Activated naive CD4-positive, alpha-beta T cell treated with anti-CD3 and anti-CD28 coated beads for 36 hours (primary cell): Measurements from ENCODE around the gene LSM3. TPM values are rescaled to one million over a fixed set of nuclear protein-coding genes. Genes with fewer than 3 reads are reported as not detected.

Source experiments
- CTCF ChIA-PET: fragments of 350-600 bp; sonication (Branson Sonifier 250); formaldehyde crosslinking; loops from one replicate; lab custom pipeline; 2021; ENCODE audit warnings: antibody characterized with exemption; lab: Charles Lee
- DNase-seq: peaks from one replicate; pipeline ENCODE4 v3.0.0-alpha.2; 2020
- H3K27ac Mint-ChIP-seq: one replicate; pipeline ENCODE4 v1.8.0; 2021; ENCODE audit warnings: mild to moderate bottlenecking, mixed read lengths
- H3K27me3 Mint-ChIP-seq: one replicate; pipeline ENCODE4 v1.8.0; 2021; ENCODE audit warnings: low read depth, mixed read lengths
- H3K36me3 Mint-ChIP-seq: one replicate; pipeline ENCODE4 v1.8.0; 2021; ENCODE audit warnings: low read depth, mixed read lengths
- H3K4me1 Mint-ChIP-seq: one replicate; pipeline ENCODE4 v1.8.0; 2021; ENCODE audit warnings: low read depth, mixed read lengths
- H3K4me3 Mint-ChIP-seq: one replicate; pipeline ENCODE4 v1.8.0; 2021; ENCODE audit warnings: mild to moderate bottlenecking, moderate library complexity, mixed read lengths
- H3K9me3 Mint-ChIP-seq: one replicate; pipeline ENCODE4 v1.8.0; 2021; ENCODE audit warnings: mixed read lengths
- intact Hi-C: fragments of 100-400 bp; cut with micrococcal nuclease; formaldehyde crosslinking; loops from one replicate; pipeline ENCODE4 v1.15.1; 2023
- total RNA-seq, 2 experiments: library from RNA; stranded (reverse); gene quantifications; one replicate each; pipeline ENCODE4 v1.2.3, GENCODE V29; 2021

LSM3 gene
- total RNA-seq, 2 experiments from 2014 or later = 26.1 to 26.2 TPM

DNA sequence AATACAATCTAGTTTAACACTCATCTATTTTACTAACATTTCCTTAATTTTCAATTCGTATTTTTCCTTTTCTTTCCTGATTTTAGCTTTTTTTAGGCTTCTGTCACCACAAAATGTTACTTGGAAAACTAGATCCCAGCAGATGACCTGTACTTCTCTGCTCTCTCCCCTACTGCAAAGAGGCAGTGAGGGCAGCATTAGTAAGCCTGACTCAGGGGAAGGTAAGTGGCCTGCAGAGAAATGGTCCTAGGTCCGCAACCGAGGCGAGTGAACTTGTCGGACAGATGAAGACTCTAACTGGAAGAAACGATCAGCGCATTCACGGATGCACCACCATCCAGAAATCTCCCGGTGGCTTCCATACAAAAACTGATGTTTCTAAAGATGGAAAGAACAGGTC, 33.4 kb upstream of the LSM3 start:
- no peak for DNase-seq
- Mint-ChIP-seq H3K27ac (peak overlapping the region; percentile 59), H3K36me3 (peaks cover 16% of the 10 kb centered on the region), H3K27me3 (no peaks in the 10 kb centered on the region), H3K4me1 (peaks cover 48% of the 10 kb centered on the region), H3K4me3 (no peak overlapping the region), H3K9me3 (no peaks in the 10 kb centered on the region)
- intact Hi-C loops = loop anchor here (2.0 kb wide), 1 partner anchor 288 kb away; no protein-coding TSS in a partner anchor
- CTCF ChIA-PET = interaction anchor here (1.3 kb wide), 1 partner anchor 249 kb away, joined by 7 read pairs; no protein-coding TSS in a partner anchor

DNA sequence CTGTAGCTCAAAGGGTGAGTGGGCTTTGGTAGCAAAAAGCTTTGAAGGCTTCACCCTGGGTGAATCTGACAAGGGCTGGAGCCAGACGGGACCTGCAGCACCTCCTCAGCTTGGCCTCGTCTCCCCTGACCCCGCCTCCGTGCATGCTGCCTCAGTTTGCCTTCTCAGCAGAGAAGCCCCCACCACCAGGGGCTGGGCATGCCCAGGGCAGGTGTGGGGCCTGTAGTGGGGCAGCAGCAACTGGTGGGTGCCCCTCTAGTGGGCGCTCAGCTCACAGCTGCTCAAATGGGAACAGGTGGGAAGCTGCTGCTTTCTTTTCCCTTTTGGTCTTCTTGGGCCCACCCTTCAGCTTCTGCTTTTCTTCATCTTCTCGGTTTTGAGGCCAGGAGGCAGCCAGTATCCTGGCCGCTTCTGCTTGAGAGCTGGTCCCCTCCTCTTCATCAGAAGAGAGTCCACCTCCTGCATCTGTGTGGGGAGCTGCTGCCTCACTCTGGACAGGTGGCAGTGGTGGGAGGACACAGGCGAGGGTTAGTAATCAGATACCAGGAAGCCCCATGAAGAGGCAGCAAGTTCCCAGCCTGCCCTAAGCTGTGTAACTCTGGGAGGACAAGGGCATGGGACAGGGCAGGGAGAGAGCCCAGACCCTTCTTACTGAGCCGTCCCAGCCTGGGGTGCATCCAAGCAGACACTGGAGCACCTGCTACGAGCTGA, 32.8 kb upstream of the LSM3 start:
- intact Hi-C loops = loop anchor here (2.0 kb wide), 1 partner anchor 287 kb away; no protein-coding TSS in a partner anchor
- DNase-seq = no peak
- Mint-ChIP-seq H3K36me3 (peaks cover 16% of the 10 kb centered on the region), H3K4me1 (peaks cover 43% of the 10 kb centered on the region), H3K4me3 (no peak overlapping the region), H3K27ac (peak overlapping the region; percentile 50), H3K9me3 (no peaks in the 10 kb centered on the region), H3K27me3 (no peaks in the 10 kb centered on the region)
- CTCF ChIA-PET = interaction anchor here (0.9 to 1.3 kb wide), 1 partner anchor 249 kb away, joined by 6 to 7 read pairs; no protein-coding TSS in a partner anchor

DNA sequence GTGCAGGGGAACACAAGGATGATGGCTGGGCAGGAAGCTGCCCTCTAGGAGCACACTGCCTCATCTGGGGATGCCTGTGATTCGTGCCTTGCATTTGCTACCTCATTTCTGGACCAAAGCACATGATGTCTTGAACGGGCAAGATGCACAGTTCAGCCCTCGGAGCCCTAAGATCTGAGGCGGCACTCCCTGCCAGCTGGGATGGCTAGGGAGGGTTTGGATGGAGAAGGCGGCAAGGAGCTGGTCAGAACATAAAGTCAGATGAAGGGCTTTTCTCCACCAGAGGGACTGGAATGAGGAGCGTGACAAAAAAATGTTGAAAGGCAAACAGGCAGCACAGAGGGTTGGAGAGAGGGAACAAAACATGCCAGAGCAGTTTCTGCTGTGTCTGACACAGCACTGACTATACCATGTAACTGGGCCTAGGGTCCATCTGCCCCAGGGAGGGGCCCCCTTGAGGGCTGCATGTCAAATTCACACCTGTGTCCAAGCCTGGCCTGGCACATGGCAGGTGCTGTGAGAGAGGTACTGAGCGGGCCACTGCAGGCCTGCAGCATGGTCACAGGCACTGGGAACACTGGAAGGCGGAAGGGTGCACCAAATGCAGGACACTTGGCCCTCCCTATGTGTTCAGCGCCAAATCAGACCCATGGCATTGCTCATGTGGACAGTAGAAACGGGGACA, 32.1 kb upstream of the LSM3 start:
- Mint-ChIP-seq H3K36me3 (peaks cover 16% of the 10 kb centered on the region), H3K27me3 (no peaks in the 10 kb centered on the region), H3K9me3 (no peaks in the 10 kb centered on the region), H3K4me3 (no peak overlapping the region), H3K4me1 (peaks cover 36% of the 10 kb centered on the region), H3K27ac (no peak overlapping the region)
- intact Hi-C loops = no loop called here
- CTCF ChIA-PET = interaction anchor here (0.9 kb wide), 1 partner anchor 250 kb away, joined by 6 read pairs; no protein-coding TSS in a partner anchor
- no peak for DNase-seq

DNA sequence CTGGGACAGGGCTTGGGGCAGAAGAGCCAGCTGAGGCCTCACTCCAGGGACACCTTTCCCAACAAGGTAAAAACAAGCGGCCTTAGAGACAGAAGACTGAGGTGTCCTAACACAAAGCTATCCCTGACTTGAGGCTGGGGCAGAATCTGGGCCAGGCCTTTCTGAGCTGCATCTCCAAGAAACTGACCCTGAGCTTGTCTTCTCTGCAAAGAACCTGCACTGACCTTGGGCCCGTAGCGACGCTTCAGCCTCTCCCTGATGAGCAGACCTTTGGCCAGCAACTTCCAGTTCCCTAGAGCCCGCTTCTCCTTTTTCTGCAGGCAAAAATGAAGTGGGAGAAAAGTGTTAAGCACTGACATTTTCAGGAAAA, 31.6 kb upstream of the LSM3 start:
- H3K4me1 Mint-ChIP-seq = peaks cover 30% of the 10 kb centered on the region
- no peaks in the 10 kb centered on the region for H3K9me3 Mint-ChIP-seq
- CTCF ChIA-PET = no interaction called here
- no peak overlapping the region for H3K27ac Mint-ChIP-seq
- H3K27me3 Mint-ChIP-seq = no peaks in the 10 kb centered on the region
- peaks cover 12% of the 10 kb centered on the region for H3K36me3 Mint-ChIP-seq
- no peak for DNase-seq
- intact Hi-C loops = no loop called here
- no peak overlapping the region for H3K4me3 Mint-ChIP-seq

DNA sequence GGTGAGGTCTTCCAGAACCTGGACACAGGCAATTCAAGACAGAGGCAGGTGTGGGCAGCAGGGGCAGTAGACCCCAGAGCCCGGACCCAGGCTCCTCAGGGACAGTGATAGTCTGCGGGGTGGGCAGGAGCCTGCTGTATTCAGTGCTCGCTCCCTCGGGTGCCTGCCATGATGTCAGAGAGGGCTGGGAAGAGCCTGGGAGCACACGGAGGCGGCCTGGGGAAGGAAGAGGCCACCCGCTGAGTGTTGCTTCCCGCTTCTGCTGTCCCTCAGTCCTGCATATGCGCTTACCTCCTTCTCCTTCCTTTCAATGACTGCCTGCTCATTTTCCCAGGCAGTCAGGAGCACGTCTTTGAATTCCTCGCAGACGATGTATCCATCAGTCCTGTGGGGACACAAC, 31.0 kb upstream of the LSM3 start:
- Mint-ChIP-seq H3K4me3 (no peak overlapping the region), H3K4me1 (peaks cover 25% of the 10 kb centered on the region), H3K27me3 (no peaks in the 10 kb centered on the region), H3K36me3 (peaks cover 9% of the 10 kb centered on the region), H3K27ac (no peak overlapping the region), H3K9me3 (no peaks in the 10 kb centered on the region)
- intact Hi-C loops = no loop called here
- DNase-seq = no peak
- CTCF ChIA-PET = no interaction called here

DNA sequence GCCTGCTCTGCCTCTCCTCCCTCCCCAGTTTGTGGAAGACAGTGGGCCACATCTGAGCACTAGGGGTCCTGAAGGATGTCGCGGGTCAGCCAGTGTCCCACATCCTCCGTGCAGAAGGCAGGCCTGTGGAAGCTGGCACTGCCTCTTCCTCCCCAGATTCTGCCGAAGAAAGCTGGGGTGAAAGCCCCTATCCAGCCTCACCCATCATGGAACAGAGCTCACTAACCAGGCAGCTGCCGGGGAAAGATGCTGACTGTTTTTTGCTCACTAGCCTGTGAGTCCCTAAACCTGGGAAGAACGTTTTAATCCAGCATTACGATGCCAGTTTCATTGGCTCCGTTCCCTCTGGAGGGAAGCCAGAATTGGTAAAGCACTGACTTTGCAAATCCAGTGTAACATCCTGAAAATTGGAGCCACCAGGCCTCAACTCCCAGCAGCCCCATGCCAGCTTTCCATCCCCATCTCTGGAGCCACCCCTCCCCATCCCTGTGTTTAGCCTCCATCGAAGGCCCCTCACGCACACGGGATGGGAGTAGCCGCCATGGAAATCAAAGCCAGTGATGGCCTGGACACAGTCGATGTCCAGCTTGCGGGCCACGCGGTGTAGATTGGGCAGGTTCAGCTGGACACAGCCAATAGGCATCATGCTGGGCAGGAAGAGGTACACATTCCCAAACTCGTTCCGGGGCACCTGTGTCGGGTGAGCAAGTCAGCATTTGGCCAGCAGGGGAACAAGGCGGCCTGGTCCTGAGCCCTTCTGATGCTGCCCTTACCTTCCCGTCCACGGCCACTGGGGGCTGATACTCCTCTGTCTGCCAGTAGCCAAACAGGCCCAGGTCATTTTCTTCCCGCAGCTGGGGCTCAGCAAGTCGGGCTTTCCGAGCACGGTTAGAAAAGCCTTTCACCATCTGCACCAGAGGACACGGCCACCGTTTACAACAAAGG, 30.3 kb upstream of the LSM3 start:
- Mint-ChIP-seq H3K27me3 (no peaks in the 10 kb centered on the region), H3K27ac (no peak overlapping the region), H3K36me3 (peaks cover 9% of the 10 kb centered on the region), H3K4me1 (peaks cover 18% of the 10 kb centered on the region), H3K9me3 (no peaks in the 10 kb centered on the region), H3K4me3 (no peak overlapping the region)
- DNase-seq = no peak
- intact Hi-C loops = no loop called here
- CTCF ChIA-PET = interaction anchor here (0.6 kb wide), 1 partner anchor 839 kb away, joined by 6 read pairs; no protein-coding TSS in a partner anchor

DNA sequence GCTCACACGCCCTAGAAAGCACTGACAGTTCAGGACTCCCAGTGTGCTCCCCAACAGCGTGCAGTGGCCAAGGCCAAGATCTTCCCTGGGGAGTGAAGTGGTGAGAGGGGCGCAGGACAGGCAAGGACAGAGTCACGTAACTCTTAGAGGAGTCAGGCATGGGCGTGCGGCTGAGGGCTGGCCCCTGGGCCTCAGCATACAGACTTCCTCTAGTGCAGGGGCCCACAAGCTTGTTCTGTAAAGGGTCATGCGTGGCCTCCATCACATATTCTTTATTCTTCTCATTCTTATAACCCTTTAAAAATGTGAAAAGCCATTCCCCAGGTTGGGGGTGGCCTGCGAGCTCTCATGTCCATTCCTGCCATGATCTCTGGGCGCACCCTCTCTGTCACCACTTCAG, 28.5 kb upstream of the LSM3 start:
- Mint-ChIP-seq H3K4me3 (no peak overlapping the region), H3K4me1 (peaks cover 4% of the 10 kb centered on the region), H3K36me3 (peaks cover 15% of the 10 kb centered on the region), H3K27ac (no peak overlapping the region), H3K9me3 (no peaks in the 10 kb centered on the region), H3K27me3 (no peaks in the 10 kb centered on the region)
- DNase-seq = no peak
- intact Hi-C loops = no loop called here
- CTCF ChIA-PET = no interaction called here

DNA sequence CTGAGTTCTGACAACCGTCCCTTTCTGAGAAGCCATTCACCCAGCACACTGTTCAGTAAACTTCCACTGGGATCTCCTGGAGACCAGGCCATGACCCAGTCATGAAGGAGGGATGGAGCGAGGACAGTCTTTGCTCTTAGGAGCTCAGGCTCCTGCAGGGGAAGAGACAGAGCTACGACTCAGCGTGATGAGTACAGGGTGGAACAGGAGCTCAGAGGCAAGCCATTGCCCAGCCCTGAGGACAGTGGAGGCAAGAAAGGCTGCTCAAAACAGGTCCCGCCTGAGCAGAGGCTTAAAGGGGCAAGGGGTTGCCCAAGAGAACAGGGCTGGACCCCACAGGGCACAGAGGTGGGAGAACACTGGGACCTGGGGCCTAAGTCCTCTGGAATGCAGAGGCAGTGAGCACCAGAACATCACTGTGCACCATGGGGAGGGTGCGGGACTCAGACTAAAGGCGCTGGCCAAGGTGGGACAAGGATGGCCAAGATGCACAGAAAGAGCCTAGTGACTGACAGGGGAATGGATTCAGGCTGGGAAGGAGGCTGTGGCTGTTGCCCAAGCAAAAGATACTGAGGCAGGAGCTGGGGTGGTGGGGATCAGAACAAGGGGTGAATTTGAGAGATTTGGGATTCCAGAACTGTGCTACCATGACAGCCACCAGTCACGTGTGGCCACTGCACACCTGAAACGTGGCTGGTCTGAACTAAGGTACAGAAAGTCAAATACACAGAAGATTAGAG, 28.0 kb upstream of the LSM3 start:
- no peak overlapping the region for H3K4me3 Mint-ChIP-seq
- no peaks in the 10 kb centered on the region for H3K9me3 Mint-ChIP-seq
- H3K36me3 Mint-ChIP-seq = peaks cover 15% of the 10 kb centered on the region
- no peaks in the 10 kb centered on the region for H3K4me1 Mint-ChIP-seq
- intact Hi-C loops = no loop called here
- DNase-seq = no peak
- CTCF ChIA-PET = interaction anchor here (0.7 kb wide), 1 partner anchor 10 kb away, joined by 3 read pairs; no protein-coding TSS in a partner anchor
- H3K27me3 Mint-ChIP-seq = no peaks in the 10 kb centered on the region
- H3K27ac Mint-ChIP-seq = no peak overlapping the region

DNA sequence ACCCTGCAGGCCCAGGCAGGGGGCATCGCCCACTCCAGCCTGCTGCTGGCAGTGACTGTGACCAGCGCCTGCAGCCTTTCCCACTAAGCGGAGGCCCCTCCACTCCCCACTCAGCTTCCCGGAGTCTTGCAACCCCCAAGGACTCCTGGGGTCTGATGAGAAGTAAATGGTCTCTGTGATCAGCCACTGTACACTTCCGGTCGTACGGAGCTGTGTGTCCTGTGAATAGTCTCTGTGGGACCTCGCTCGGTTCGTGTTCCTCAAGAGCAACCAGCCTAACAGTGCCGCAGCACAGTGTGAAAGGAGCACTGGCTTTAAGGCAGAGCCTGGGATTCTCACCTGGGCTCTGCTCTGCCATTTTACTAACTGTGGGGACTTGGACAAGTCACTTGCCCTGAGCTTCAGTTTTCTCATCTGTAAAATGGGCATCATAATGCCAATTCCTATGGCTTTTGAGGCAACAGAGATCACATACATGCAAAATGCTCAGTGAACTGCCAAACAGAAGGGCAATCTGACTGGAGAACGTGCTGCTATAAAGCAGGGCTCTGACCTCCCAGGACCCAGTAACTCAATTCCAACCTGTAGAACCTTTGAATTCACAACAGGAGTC, 27.0 kb upstream of the LSM3 start:
- Mint-ChIP-seq H3K36me3 (peaks cover 18% of the 10 kb centered on the region), H3K27ac (no peak overlapping the region), H3K4me3 (no peak overlapping the region), H3K9me3 (no peaks in the 10 kb centered on the region), H3K4me1 (peaks cover 5% of the 10 kb centered on the region), H3K27me3 (no peaks in the 10 kb centered on the region)
- no peak for DNase-seq
- CTCF ChIA-PET = interaction anchor here (0.6 to 0.7 kb wide), 2 partner anchors 9 to 1308 kb away, joined by 3 read pairs; no protein-coding TSS in a partner anchor
- intact Hi-C loops = no loop called here

DNA sequence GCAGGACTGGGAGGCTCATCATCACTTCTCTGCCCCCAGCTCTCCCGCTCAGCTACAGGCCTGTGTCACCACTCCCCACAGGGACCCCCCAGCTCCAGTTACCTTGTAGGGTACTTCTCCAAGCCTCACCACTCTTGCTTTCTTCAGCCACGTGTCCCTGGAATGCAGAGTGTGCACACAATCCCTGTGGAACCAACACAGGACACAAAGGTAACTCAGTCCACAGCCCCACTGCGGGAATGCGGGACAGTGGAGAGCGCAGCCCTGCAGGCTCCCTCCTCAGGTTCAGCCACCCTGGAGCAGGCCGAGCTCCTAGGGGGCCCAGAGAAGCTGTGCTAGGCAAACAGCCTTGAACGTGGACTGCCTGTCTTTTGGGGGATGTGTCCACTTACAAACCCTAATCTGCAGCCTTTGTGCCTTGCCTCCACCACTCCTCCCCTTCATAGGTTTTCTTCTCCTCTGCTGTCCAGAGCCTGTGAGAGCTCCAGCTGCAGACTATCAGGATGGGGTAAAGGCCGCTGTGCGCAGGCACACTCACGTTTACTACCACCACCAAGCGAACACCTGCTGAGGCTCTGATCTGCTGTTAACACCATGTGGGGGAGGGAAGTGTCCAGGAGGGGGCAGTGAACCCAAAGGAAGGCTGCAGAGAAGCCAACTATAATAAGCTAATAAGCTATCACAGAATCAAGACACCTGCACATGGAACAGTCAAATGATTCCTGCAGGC, 26.2 kb upstream of the LSM3 start:
- Mint-ChIP-seq H3K27me3 (no peaks in the 10 kb centered on the region), H3K27ac (no peak overlapping the region)

More for the DNA sequence above, 26.2 kb upstream of the LSM3 start:
- CTCF ChIA-PET = interaction anchor here (0.6 to 1.2 kb wide), 3 partner anchors 100 to 1309 kb away, joined by 3 to 4 read pairs (median 3); no protein-coding TSS in a partner anchor
- Mint-ChIP-seq H3K9me3 (no peaks in the 10 kb centered on the region), H3K4me3 (no peak overlapping the region), H3K36me3 (peaks cover 22% of the 10 kb centered on the region), H3K4me1 (peaks cover 8% of the 10 kb centered on the region)
- DNase-seq = peak; percentile 23
- intact Hi-C loops = no loop called here
